HEK293 (cell line): Measurements from ENCODE around the gene RSPH10B.

Source experiments
- CTCF ChIA-PET: fragments of 350-600 bp; formaldehyde crosslinking; extraction: SDS; loops from one replicate; lab custom pipeline; 2021; ENCODE audit warnings: antibody characterized with exemption; lab: Yijun Ruan, JAX
- POLR2A ChIA-PET: fragments of 300-600 bp; formaldehyde crosslinking; extraction: SDS; loops from one replicate; lab custom pipeline; 2020; ENCODE audit warnings: antibody characterized with exemption, inconsistent platforms; lab: Yijun Ruan, JAX
- H3K27ac ChIP-seq: fragments of 200-500 bp; sonication (Bioruptor generic); 2 replicates; pipeline ENCODE4 v1.5.1; 2014; ENCODE audit warnings: low read depth, low read length, control low read depth, inconsistent platforms; ENCODE audit errors: extremely low read depth
- H3K36me3 ChIP-seq, 2 experiments: fragments of 200-500 bp in 1 of 2; sonication (Bioruptor generic) in 1 of 2; 1 replicate in 1 of 2; 2 replicates in 1 of 2; pipeline ENCODE4 v1.5.1; 2014 to 2017; ENCODE audit warnings: inconsistent platforms in 2 of 2, low read length in 2 of 2; ENCODE audit not compliant: control insufficient read depth in 2 of 2, insufficient read depth in 1 of 2
- H3K4me1 ChIP-seq: fragments of 200-500 bp; sonication (Bioruptor generic); 2 replicates; pipeline ENCODE4 v1.5.1; 2014; ENCODE audit warnings: mild to moderate bottlenecking, low read length, inconsistent platforms; ENCODE audit not compliant: control insufficient read depth, insufficient read depth
- H3K4me3 ChIP-seq: 2 replicates; pipeline ENCODE4 v1.5.1; 2011; ENCODE audit warnings: low read depth, mild to moderate bottlenecking, control low read depth, low read length, moderate library complexity
- H3K9me3 ChIP-seq: fragments of 200-500 bp; sonication (Bioruptor generic); 2 replicates; pipeline ENCODE4 v1.5.1; 2014; ENCODE audit warnings: low read depth, low read length, inconsistent platforms; ENCODE audit not compliant: control insufficient read depth, insufficient read depth
- BCL11A ChIP-seq: fragments of 450-650 bp; formaldehyde crosslinking; IDR thresholded peaks from 2 replicates; pipeline ENCODE4 v1.5.1; 2016; ENCODE audit warnings: low read depth, missing biosample characterization, missing genetic modification characterization
- BCL11B ChIP-seq: fragments of 450-650 bp; formaldehyde crosslinking; IDR thresholded peaks from 2 replicates; pipeline ENCODE4 v1.5.1; 2016; ENCODE audit warnings: low read depth, missing biosample characterization, missing genetic modification characterization
- BCL6B ChIP-seq: fragments of 450-650 bp; formaldehyde crosslinking; IDR thresholded peaks from 2 replicates; pipeline ENCODE4 v1.5.1; 2017; ENCODE audit warnings: missing biosample characterization, missing genetic modification characterization
- GFI1B ChIP-seq: fragments of 450-650 bp; formaldehyde crosslinking; IDR thresholded peaks from 2 replicates; pipeline ENCODE4 v1.5.1; 2016; ENCODE audit warnings: missing biosample characterization, missing genetic modification characterization
- GLIS2 ChIP-seq: fragments of 450-650 bp; formaldehyde crosslinking; IDR thresholded peaks from 2 replicates; pipeline ENCODE4 v1.5.1; 2016; ENCODE audit warnings: missing biosample characterization, missing genetic modification characterization
- PRDM10 ChIP-seq: fragments of 450-650 bp; formaldehyde crosslinking; IDR thresholded peaks from 2 replicates; pipeline ENCODE4 v1.5.1; 2016; ENCODE audit warnings: missing biosample characterization, missing genetic modification characterization
- SETDB1 ChIP-seq: IDR thresholded peaks from one replicate; pipeline ENCODE4 v1.6.1; 2017; ENCODE audit warnings: mild to moderate bottlenecking, low read length, moderate library complexity, mixed read lengths; ENCODE audit not compliant: insufficient read length
- ZBTB48 ChIP-seq: fragments of 450-650 bp; formaldehyde crosslinking; IDR thresholded peaks from 2 replicates; pipeline ENCODE4 v1.5.1; 2016; ENCODE audit warnings: missing biosample characterization, missing genetic modification characterization
- ZBTB7A ChIP-seq: fragments of 450-650 bp; formaldehyde crosslinking; IDR thresholded peaks from 2 replicates; pipeline ENCODE4 v1.5.1; 2016; ENCODE audit warnings: low read depth, missing biosample characterization, missing genetic modification characterization
- ZNF146 ChIP-seq: fragments of 450-650 bp; formaldehyde crosslinking; IDR thresholded peaks from 2 replicates; pipeline ENCODE4 v1.5.1; 2016; ENCODE audit warnings: missing biosample characterization, missing genetic modification characterization
- ZNF16 ChIP-seq: fragments of 450-650 bp; formaldehyde crosslinking; IDR thresholded peaks from 2 replicates; pipeline ENCODE4 v1.5.1; 2016; ENCODE audit warnings: low read depth, missing biosample characterization, missing genetic modification characterization
- ZNF211 ChIP-seq: fragments of 450-650 bp; formaldehyde crosslinking; IDR thresholded peaks from 2 replicates; pipeline ENCODE4 v1.5.1; 2016; ENCODE audit warnings: low read depth, missing biosample characterization, missing genetic modification characterization
- ZNF302 ChIP-seq: fragments of 450-650 bp; formaldehyde crosslinking; IDR thresholded peaks from 2 replicates; pipeline ENCODE4 v1.5.1; 2016; ENCODE audit warnings: missing biosample characterization, missing genetic modification characterization, low read depth
- ZNF324 ChIP-seq: fragments of 450-650 bp; formaldehyde crosslinking; IDR thresholded peaks from 2 replicates; pipeline ENCODE4 v1.5.1; 2016; ENCODE audit warnings: missing biosample characterization, missing genetic modification characterization
- ZNF529 ChIP-seq: fragments of 450-650 bp; formaldehyde crosslinking; IDR thresholded peaks from 2 replicates; pipeline ENCODE4 v1.5.1; 2017; ENCODE audit warnings: missing genetic modification characterization, missing biosample characterization; ENCODE audit not compliant: insufficient replicate concordance
- ZNF558 ChIP-seq: fragments of 450-650 bp; formaldehyde crosslinking; IDR thresholded peaks from 2 replicates; pipeline ENCODE4 v1.5.1; 2016; ENCODE audit warnings: missing biosample characterization, missing genetic modification characterization
- ZNF658 ChIP-seq: fragments of 450-650 bp; formaldehyde crosslinking; IDR thresholded peaks from 2 replicates; pipeline ENCODE4; 2016; ENCODE audit warnings: missing biosample characterization, missing genetic modification characterization
- ZNF776 ChIP-seq: fragments of 450-650 bp; formaldehyde crosslinking; IDR thresholded peaks from 2 replicates; pipeline ENCODE4 v1.5.0; 2017; ENCODE audit warnings: missing biosample characterization, missing genetic modification characterization, borderline replicate concordance
- ZNF791 ChIP-seq: fragments of 450-650 bp; formaldehyde crosslinking; IDR thresholded peaks from 2 replicates; pipeline ENCODE4 v1.5.1; 2016; ENCODE audit warnings: missing biosample characterization, missing genetic modification characterization
- ZSCAN16 ChIP-seq: fragments of 450-650 bp; formaldehyde crosslinking; IDR thresholded peaks from 2 replicates; pipeline ENCODE4 v1.5.1; 2016; ENCODE audit warnings: missing biosample characterization, missing genetic modification characterization
- TF ChIP-seq, protein P1 (sequence below): fragments of 450-650 bp; formaldehyde crosslinking; IDR thresholded peaks from 2 replicates; pipeline ENCODE4 v1.5.1; 2016; ENCODE audit warnings: missing biosample characterization, missing genetic modification characterization, low read depth
- TF ChIP-seq, protein P2 (sequence below): fragments of 450-650 bp; formaldehyde crosslinking; IDR thresholded peaks from 2 replicates; pipeline ENCODE4 v1.5.1; 2016; ENCODE audit warnings: missing biosample characterization, missing genetic modification characterization

The RSPH10B gene

GRCh38 chr7:6008668-6009611 is 38.5 kb upstream of the RSPH10B start, which contains the start of the genes AIMP2 and PMS2:
Gene AIMP2, plus strand, starts transcription at chr7:6009272. Its CDS starts 92 bp downstream, at chr7:6009364.
Gene PMS2, minus strand, starts transcription at chr7:6009049. Its CDS starts 30 bp downstream, at chr7:6009019.
- Histone ChIP-seq H3K9me3 (no peaks in the 10 kb centered on the region), H3K4me3 (peak within 1 kb of the TSS; percentile 69), H3K27ac (peak within 1 kb of the TSS; percentile 80), H3K4me1 (no peaks in the 10 kb centered on the region; the same call in 1 of the 2 replicates), H3K36me3 (peaks cover 21% of the 10 kb centered on the region in 2 experiments; a peak in 2 of 3 replicates)
- ChIA-PET CTCF (interaction anchor here (0.7 to 2.0 kb wide), 4 partner anchors 12 to 98 kb away, joined by 3 to 13 read pairs (median 6); no protein-coding TSS in a partner anchor), POLR2A (interaction anchor here (0.6 to 2.3 kb wide), 11 partner anchors 9 to 790 kb away, joined by 3 to 10 read pairs (median 4); no protein-coding TSS in a partner anchor)
- TF ChIP-seq ZBTB7A (tag by site-specific recombination) (no peak), GFI1B (tag by site-specific recombination) (no peak), ZNF658 (tag by site-specific recombination) (no peak), ZNF776 (tag by site-specific recombination) (no peak), BCL6B (tag by site-specific recombination) (no peak), ZNF302 (no peak), ZNF211 (tag by site-specific recombination) (no peak), GLIS2 (tag by site-specific recombination) (peak; percentile 42; the same call in 1 of the 2 replicates), ZNF791 (no peak), ZNF16 (no peak), ZNF558 (tag by site-specific recombination) (no peak), ZSCAN16 (tag by site-specific recombination) (no peak), SETDB1 (peak; percentile 25), ZBTB48 (tag by site-specific recombination) (0 out of 2 replicates have a peak, but pooled peaks have one; percentile 41), PRDM10 (tag by site-specific recombination) (peak; percentile 93), ZNF324 (tag by site-specific recombination) (no peak), ZNF146 (no peak), BCL11B (tag by site-specific recombination) (peak; percentile 96), BCL11A (tag by site-specific recombination) (peak; percentile 97), ZNF529 (tag by site-specific recombination) (no peak)
- TF ChIP-seq, protein P1, sequence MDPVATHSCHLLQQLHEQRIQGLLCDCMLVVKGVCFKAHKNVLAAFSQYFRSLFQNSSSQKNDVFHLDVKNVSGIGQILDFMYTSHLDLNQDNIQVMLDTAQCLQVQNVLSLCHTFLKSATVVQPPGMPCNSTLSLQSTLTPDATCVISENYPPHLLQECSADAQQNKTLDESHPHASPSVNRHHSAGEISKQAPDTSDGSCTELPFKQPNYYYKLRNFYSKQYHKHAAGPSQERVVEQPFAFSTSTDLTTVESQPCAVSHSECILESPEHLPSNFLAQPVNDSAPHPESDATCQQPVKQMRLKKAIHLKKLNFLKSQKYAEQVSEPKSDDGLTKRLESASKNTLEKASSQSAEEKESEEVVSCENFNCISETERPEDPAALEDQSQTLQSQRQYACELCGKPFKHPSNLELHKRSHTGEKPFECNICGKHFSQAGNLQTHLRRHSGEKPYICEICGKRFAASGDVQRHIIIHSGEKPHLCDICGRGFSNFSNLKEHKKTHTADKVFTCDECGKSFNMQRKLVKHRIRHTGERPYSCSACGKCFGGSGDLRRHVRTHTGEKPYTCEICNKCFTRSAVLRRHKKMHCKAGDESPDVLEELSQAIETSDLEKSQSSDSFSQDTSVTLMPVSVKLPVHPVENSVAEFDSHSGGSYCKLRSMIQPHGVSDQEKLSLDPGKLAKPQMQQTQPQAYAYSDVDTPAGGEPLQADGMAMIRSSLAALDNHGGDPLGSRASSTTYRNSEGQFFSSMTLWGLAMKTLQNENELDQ: no peak
- TF ChIP-seq, protein P2, sequence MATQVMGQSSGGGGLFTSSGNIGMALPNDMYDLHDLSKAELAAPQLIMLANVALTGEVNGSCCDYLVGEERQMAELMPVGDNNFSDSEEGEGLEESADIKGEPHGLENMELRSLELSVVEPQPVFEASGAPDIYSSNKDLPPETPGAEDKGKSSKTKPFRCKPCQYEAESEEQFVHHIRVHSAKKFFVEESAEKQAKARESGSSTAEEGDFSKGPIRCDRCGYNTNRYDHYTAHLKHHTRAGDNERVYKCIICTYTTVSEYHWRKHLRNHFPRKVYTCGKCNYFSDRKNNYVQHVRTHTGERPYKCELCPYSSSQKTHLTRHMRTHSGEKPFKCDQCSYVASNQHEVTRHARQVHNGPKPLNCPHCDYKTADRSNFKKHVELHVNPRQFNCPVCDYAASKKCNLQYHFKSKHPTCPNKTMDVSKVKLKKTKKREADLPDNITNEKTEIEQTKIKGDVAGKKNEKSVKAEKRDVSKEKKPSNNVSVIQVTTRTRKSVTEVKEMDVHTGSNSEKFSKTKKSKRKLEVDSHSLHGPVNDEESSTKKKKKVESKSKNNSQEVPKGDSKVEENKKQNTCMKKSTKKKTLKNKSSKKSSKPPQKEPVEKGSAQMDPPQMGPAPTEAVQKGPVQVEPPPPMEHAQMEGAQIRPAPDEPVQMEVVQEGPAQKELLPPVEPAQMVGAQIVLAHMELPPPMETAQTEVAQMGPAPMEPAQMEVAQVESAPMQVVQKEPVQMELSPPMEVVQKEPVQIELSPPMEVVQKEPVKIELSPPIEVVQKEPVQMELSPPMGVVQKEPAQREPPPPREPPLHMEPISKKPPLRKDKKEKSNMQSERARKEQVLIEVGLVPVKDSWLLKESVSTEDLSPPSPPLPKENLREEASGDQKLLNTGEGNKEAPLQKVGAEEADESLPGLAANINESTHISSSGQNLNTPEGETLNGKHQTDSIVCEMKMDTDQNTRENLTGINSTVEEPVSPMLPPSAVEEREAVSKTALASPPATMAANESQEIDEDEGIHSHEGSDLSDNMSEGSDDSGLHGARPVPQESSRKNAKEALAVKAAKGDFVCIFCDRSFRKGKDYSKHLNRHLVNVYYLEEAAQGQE (tag by site-specific recombination): peak; percentile 25; the same call in 1 of the 2 replicates
